ENCODE data around the gene NDUFS6. TPM values are rescaled to one million over a fixed set of nuclear protein-coding genes. Genes with fewer than 3 reads are reported as not detected.

The NDUFS6 gene
- total and polyA plus RNA-seq, 2 donors (not counting 1 experiment from before 2014, with no cell fraction given) = 21.8 to 68.5 TPM

- Histone ChIP-seq H3K4me2 (ENCODE audit: extremely low read depth, insufficient read depth, low read length) (no peak overlapping the region), H3K36me3 (ENCODE audit: control insufficient read depth, insufficient read depth, low read length) (no peaks in the 10 kb centered on the region), H3K9ac (ENCODE audit: insufficient read depth, low read length) (no peak overlapping the region), H3K4me3 (replicated peaks in 1 of 4; ENCODE audit: control extremely low read depth in 1 of 4, insufficient read depth in 1 of 4, low read depth in 3 of 4, low read length in 4 of 4) (no peak overlapping the region), H2AFZ (ENCODE audit: low read length) (no peak overlapping the region), H4K20me1 (ENCODE audit: control insufficient read depth, extremely low read depth, insufficient read depth, low read length) (no peaks in the 10 kb centered on the region), H3K9me3 (ENCODE audit: control insufficient read depth, insufficient read depth, low read depth, low read length) (no peaks in the 10 kb centered on the region), H3K27ac (ENCODE audit: insufficient read depth, low read length) (no peak overlapping the region), H3K79me2 (ENCODE audit: control insufficient read depth, insufficient read depth, low read length) (no peaks in the 10 kb centered on the region), H3K27me3 (ENCODE audit: control insufficient read depth, insufficient read depth, low read length) (peaks cover 21% of the 10 kb centered on the region), H3K4me1 (ENCODE audit: control insufficient read depth, extremely low read depth, insufficient read depth, low read length) (no peaks in the 10 kb centered on the region)
- TF ChIP-seq EZH2 (IDR thresholded peaks at IDR 0.05; ENCODE audit: low read length, missing control alignments) (no peak), CTCF (conservative IDR thresholded peaks at IDR 0.05 in 1 of 2, IDR thresholded peaks at IDR 0.05 in 1 of 2; ENCODE audit: low read depth in 1 of 2, low read length in 2 of 2) (no peak)
- no peak for DNase-seq (ENCODE audit: low read depth in 2 of 2)
Observed at GRCh38 chr5:1851290-1851934, 50.2 kb downstream of the NDUFS6 start.

GRCh38 chr5:1852324-1852947 lies 51.2 kb downstream of the NDUFS6 start:
- Histone ChIP-seq H3K36me3 (ENCODE audit: control insufficient read depth, insufficient read depth, low read length) (no peaks in the 10 kb centered on the region), H3K27ac (ENCODE audit: insufficient read depth, low read length) (no peak overlapping the region), H3K4me2 (ENCODE audit: extremely low read depth, insufficient read depth, low read length) (no peak overlapping the region), H3K4me3 (replicated peaks in 1 of 4; ENCODE audit: control extremely low read depth in 1 of 4, insufficient read depth in 1 of 4, low read depth in 3 of 4, low read length in 4 of 4) (no peak overlapping the region), H3K4me1 (ENCODE audit: control insufficient read depth, extremely low read depth, insufficient read depth, low read length) (no peaks in the 10 kb centered on the region), H3K9ac (ENCODE audit: insufficient read depth, low read length) (no peak overlapping the region), H3K9me3 (ENCODE audit: control insufficient read depth, insufficient read depth, low read depth, low read length) (no peaks in the 10 kb centered on the region), H4K20me1 (ENCODE audit: control insufficient read depth, extremely low read depth, insufficient read depth, low read length) (no peaks in the 10 kb centered on the region), H2AFZ (ENCODE audit: low read length) (no peak overlapping the region), H3K79me2 (ENCODE audit: control insufficient read depth, insufficient read depth, low read length) (no peaks in the 10 kb centered on the region), H3K27me3 (ENCODE audit: control insufficient read depth, insufficient read depth, low read length) (peaks cover 21% of the 10 kb centered on the region)
- no peak for DNase-seq (ENCODE audit: low read depth in 2 of 2)
- TF ChIP-seq EZH2 (IDR thresholded peaks at IDR 0.05; ENCODE audit: low read length, missing control alignments) = no peak

- Histone ChIP-seq H3K27me3 (ENCODE audit: control insufficient read depth, insufficient read depth, low read length) (peaks cover 21% of the 10 kb centered on the region), H3K4me2 (ENCODE audit: extremely low read depth, insufficient read depth, low read length) (no peak overlapping the region), H2AFZ (ENCODE audit: low read length) (no peak overlapping the region), H4K20me1 (ENCODE audit: control insufficient read depth, extremely low read depth, insufficient read depth, low read length) (no peaks in the 10 kb centered on the region), H3K4me3 (replicated peaks in 1 of 4; ENCODE audit: control extremely low read depth in 1 of 4, insufficient read depth in 1 of 4, low read depth in 3 of 4, low read length in 4 of 4) (no peak overlapping the region), H3K36me3 (ENCODE audit: control insufficient read depth, insufficient read depth, low read length) (no peaks in the 10 kb centered on the region), H3K4me1 (ENCODE audit: control insufficient read depth, extremely low read depth, insufficient read depth, low read length) (no peaks in the 10 kb centered on the region), H3K9ac (ENCODE audit: insufficient read depth, low read length) (no peak overlapping the region), H3K79me2 (ENCODE audit: control insufficient read depth, insufficient read depth, low read length) (no peaks in the 10 kb centered on the region), H3K27ac (ENCODE audit: insufficient read depth, low read length) (no peak overlapping the region), H3K9me3 (ENCODE audit: control insufficient read depth, insufficient read depth, low read depth, low read length) (no peaks in the 10 kb centered on the region)
- DNase-seq (ENCODE audit: low read depth in 2 of 2) = no peak
- TF ChIP-seq CTCF (conservative IDR thresholded peaks at IDR 0.05 in 1 of 2, IDR thresholded peaks at IDR 0.05 in 1 of 2; ENCODE audit: low read depth in 1 of 2, low read length in 2 of 2) (no peak), EZH2 (IDR thresholded peaks at IDR 0.05; ENCODE audit: low read length, missing control alignments) (no peak)
Observed at GRCh38 chr5:1853531-1853930, 52.3 kb downstream of the NDUFS6 start.

Data from fibroblast of lung (primary cell).